ENCODE results near the gene OXTR. TPM values are rescaled to one million over a fixed set of nuclear protein-coding genes. Genes with fewer than 3 reads are reported as not detected.

Gene OXTR
- total RNA-seq, 1 experiment from 2014 or later, result 0.63 TPM

GRCh38 chr3:8752832-8753231 lies 16.6 kb downstream of the OXTR start:
- BruUV-seq (replicated peaks), result no TSS peak
- Mint-ChIP-seq H3K9me3 (ENCODE audit: unreplicated experiment) (no peaks in the 10 kb centered on the region), H3K36me3 (ENCODE audit: insufficient read depth, unreplicated experiment) (no peaks in the 10 kb centered on the region), H3K27ac (ENCODE audit: low read depth, unreplicated experiment) (no peak overlapping the region), H3K4me1 (ENCODE audit: insufficient read depth, unreplicated experiment) (peaks cover 4% of the 10 kb centered on the region), H3K4me3 (ENCODE audit: unreplicated experiment) (no peak overlapping the region), H3K27me3 (ENCODE audit: insufficient read depth, unreplicated experiment) (no peaks in the 10 kb centered on the region)
- no peak for TF ChIP-seq CTCF (IDR thresholded peaks at IDR 0.05; ENCODE audit: unreplicated experiment)
- POLR2A ChIA-PET, result no interaction called here
- intact Hi-C loops (cut with micrococcal nuclease), result no loop called here
- no peak for DNase-seq (ENCODE audit: unreplicated experiment)
- CTCF ChIA-PET, result interaction anchor here (2.8 to 4.9 kb wide), 2 partner anchors 17 to 90 kb away, joined by 13 to 20 read pairs; partner anchors contain the start of gene OXTR

GRCh38 chr3:8749316-8749715 lies 20.1 kb downstream of the OXTR start:
- CTCF ChIA-PET, result no interaction called here
- H3K4me3 Mint-ChIP-seq (ENCODE audit: unreplicated experiment), result no peak overlapping the region
- no TSS peak for BruUV-seq (replicated peaks)
- H3K36me3 Mint-ChIP-seq (ENCODE audit: insufficient read depth, unreplicated experiment), result no peaks in the 10 kb centered on the region
- H3K4me1 Mint-ChIP-seq (ENCODE audit: insufficient read depth, unreplicated experiment), result no peaks in the 10 kb centered on the region
- H3K27ac Mint-ChIP-seq (ENCODE audit: low read depth, unreplicated experiment), result no peak overlapping the region
- POLR2A ChIA-PET, result interaction anchor here (0.6 kb wide), 1 partner anchor 534 kb away, joined by 3 read pairs; no protein-coding TSS in a partner anchor
- TF ChIP-seq CTCF (IDR thresholded peaks at IDR 0.05; ENCODE audit: unreplicated experiment), result no peak
- H3K27me3 Mint-ChIP-seq (ENCODE audit: insufficient read depth, unreplicated experiment), result no peaks in the 10 kb centered on the region
- intact Hi-C loops (cut with micrococcal nuclease), result loop anchor here (10.0 kb wide), 1 partner anchor 305 kb away; no protein-coding TSS in a partner anchor
- H3K9me3 Mint-ChIP-seq (ENCODE audit: unreplicated experiment), result no peaks in the 10 kb centered on the region
- DNase-seq (ENCODE audit: unreplicated experiment), result no peak

GRCh38 chr3:8746780-8747345 lies 22.6 kb downstream of the OXTR start:
- no TSS peak for BruUV-seq (replicated peaks)
- Mint-ChIP-seq H3K9me3 (ENCODE audit: unreplicated experiment) (no peaks in the 10 kb centered on the region), H3K36me3 (ENCODE audit: insufficient read depth, unreplicated experiment) (no peaks in the 10 kb centered on the region), H3K27me3 (ENCODE audit: insufficient read depth, unreplicated experiment) (no peaks in the 10 kb centered on the region), H3K4me3 (ENCODE audit: unreplicated experiment) (no peak overlapping the region), H3K27ac (ENCODE audit: low read depth, unreplicated experiment) (no peak overlapping the region), H3K4me1 (ENCODE audit: insufficient read depth, unreplicated experiment) (peaks cover 17% of the 10 kb centered on the region)
- CTCF ChIA-PET, result interaction anchor here (0.6 kb wide), 1 partner anchor 726 kb away, joined by 3 read pairs; no protein-coding TSS in a partner anchor
- intact Hi-C loops (cut with micrococcal nuclease), result loop anchor here (10.0 kb wide), 1 partner anchor 302 kb away; no protein-coding TSS in a partner anchor
- TF ChIP-seq CTCF (IDR thresholded peaks at IDR 0.05; ENCODE audit: unreplicated experiment), result no peak
- no peak for DNase-seq (ENCODE audit: unreplicated experiment)
- POLR2A ChIA-PET, result no interaction called here

- no peak for DNase-seq (ENCODE audit: unreplicated experiment)
- no peaks in the 10 kb centered on the region for H3K27me3 Mint-ChIP-seq (ENCODE audit: insufficient read depth, unreplicated experiment)
- intact Hi-C loops (cut with micrococcal nuclease), result loop anchor here (10.0 kb wide), 1 partner anchor 301 kb away; no protein-coding TSS in a partner anchor
- no peak overlapping the region for H3K27ac Mint-ChIP-seq (ENCODE audit: low read depth, unreplicated experiment)
- CTCF ChIA-PET, result interaction anchor here (0.6 to 1.8 kb wide), 5 partner anchors 9 to 727 kb away, joined by 3 to 8 read pairs (median 3); partner anchors contain the start of gene OXTR
- no TSS peak for BruUV-seq (replicated peaks)
- H3K9me3 Mint-ChIP-seq (ENCODE audit: unreplicated experiment), result no peaks in the 10 kb centered on the region
- no peaks in the 10 kb centered on the region for H3K36me3 Mint-ChIP-seq (ENCODE audit: insufficient read depth, unreplicated experiment)
- H3K4me3 Mint-ChIP-seq (ENCODE audit: unreplicated experiment), result no peak overlapping the region
- no peak for TF ChIP-seq CTCF (IDR thresholded peaks at IDR 0.05; ENCODE audit: unreplicated experiment)
- POLR2A ChIA-PET, result no interaction called here
- peaks cover 25% of the 10 kb centered on the region for H3K4me1 Mint-ChIP-seq (ENCODE audit: insufficient read depth, unreplicated experiment)
Measured at GRCh38 chr3:8745619-8746370, 23.6 kb downstream of the OXTR start.
